ENCODE measurements around the gene ABCC4.

- no peak for TF ChIP-seq CTCF (IDR thresholded peaks at IDR 0.05 in 8 of 11, conservative IDR thresholded peaks at IDR 0.05 in 3 of 11)
- no peak for TF ChIP-seq POLR2AphosphoS5 (IDR thresholded peaks at IDR 0.05)
- no peak for TF ChIP-seq POLR2A (IDR thresholded peaks at IDR 0.05)
These were observed 149.2 kb downstream of the ABCC4 start for GRCh38 chr13:95151942-95152587.

Measured in spleen (tissue), 7 donors.